Measurements from ENCODE around the gene CHD9.

DNA sequence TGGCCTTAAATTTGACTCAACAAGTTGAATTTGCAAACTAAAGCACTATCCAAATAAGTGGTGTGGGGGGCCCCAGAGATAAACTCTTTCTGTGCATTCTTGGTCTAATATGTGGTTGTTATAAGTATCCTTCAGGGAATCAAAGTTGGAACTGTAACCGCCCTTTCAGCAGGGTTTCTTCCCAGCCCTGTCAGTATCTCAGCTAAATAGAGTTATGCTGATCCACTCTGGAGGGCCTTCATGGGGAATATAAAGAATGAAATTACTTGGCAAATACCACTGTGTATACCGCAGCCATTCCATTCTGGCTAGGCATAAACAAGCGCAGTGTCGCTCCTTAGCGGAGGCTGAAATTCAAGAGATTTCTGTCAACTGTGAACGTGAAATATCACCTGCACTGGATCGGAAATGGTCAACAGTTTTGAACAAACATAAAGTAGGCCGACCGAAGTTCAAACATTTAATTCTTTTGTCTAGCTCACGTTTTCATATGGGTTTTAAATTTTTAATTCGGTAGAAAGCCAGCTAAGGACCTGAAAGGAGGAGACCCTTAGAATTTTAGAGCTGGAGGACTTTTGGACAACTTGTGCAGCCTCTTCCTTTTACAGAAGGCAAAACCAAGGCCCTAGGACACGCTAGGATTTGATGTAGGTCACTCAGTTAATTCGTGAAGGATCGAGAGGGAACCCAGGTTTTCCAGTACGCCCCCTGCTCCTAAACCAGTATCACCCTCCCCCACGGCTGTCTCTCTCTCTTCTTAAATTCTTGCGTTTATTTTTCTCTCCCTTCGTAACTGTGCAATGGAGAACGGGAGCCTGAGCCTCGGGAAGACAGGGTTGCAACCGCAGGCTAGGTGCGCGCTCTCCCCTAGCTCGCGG is 74.7 kb downstream of the CHD9 start:
- TF ChIP-seq YY1 (IDR thresholded peaks at IDR 0.05; ENCODE audit: insufficient read depth, insufficient read length): no peak
- no peak for TF ChIP-seq ZNF274 (IDR thresholded peaks at IDR 0.05; ENCODE audit: low read depth, low read length)

Measured in NT2/D1 (cell line).